ENCODE data around the gene CDC45. TPM values are rescaled to one million over a fixed set of nuclear protein-coding genes. Genes with fewer than 3 reads are reported as not detected.

The CDC45 gene
- total RNA-seq, 4 donors from 2014 or later, result 0.34 TPM; not detected in 3

- no peak for TF ChIP-seq CTCF (IDR thresholded peaks at IDR 0.05; ENCODE audit: low read depth)
Measured at GRCh38 chr22:19566279-19567156, 86.8 kb downstream of the CDC45 start.

GRCh38 chr22:19567157-19568009, 87.7 kb downstream of the CDC45 start:
- no peak for TF ChIP-seq CTCF (IDR thresholded peaks at IDR 0.05; ENCODE audit: low read depth)

- TF ChIP-seq CTCF (IDR thresholded peaks at IDR 0.05; ENCODE audit: low read depth), result no peak
Measured at GRCh38 chr22:19568337-19569275, 88.9 kb downstream of the CDC45 start.

- no peak for TF ChIP-seq CTCF (IDR thresholded peaks at IDR 0.05; ENCODE audit: low read depth)
Measured at GRCh38 chr22:19569276-19569640, 89.5 kb downstream of the CDC45 start.

GRCh38 chr22:19569976-19570375, 90.3 kb downstream of the CDC45 start:
- TF ChIP-seq CTCF (IDR thresholded peaks at IDR 0.05; ENCODE audit: low read depth), result no peak

Other genes starting within 250 kb of the CDC45 start
- 10 to 100 TPM in 3 of 4 donors, 1 to 10 TPM in 1; 7.3 to 23.2 (median 16.5) TPM for gene CLTCL1, start 188.2 kb upstream of the CDC45 start, total RNA-seq
- 10 to 100 TPM; 14.8 to 23.0 (median 17.2) TPM for gene HIRA, start 48.2 kb upstream of the CDC45 start, total RNA-seq
- 10 to 100 TPM; 21.8 to 28.8 (median 25.5) TPM for gene MRPL40, start 47.4 kb upstream of the CDC45 start, total RNA-seq
- 10 to 100 TPM; 45.4 to 81.8 (median 62.3) TPM for gene C22orf39, start 32.2 kb upstream of the CDC45 start, total RNA-seq
- 10 to 100 TPM; 33.9 to 43.6 (median 35.4) TPM for gene UFD1, start 727 bp upstream of the CDC45 start, total RNA-seq
- gene CLDN5, start 44.5 kb downstream of the CDC45 start, total RNA-seq, result 100 to 1,000 TPM in 3 of 4 donors, 10 to 100 TPM in 1; 66.3 to 362 (median 129) TPM
- gene SEPTIN5, start 234.6 kb downstream of the CDC45 start, total RNA-seq, result 1 to 10 TPM; 4.1 to 8.3 (median 5.9) TPM
- 1 to 10 TPM in 2 of 4 donors, under 1 TPM in 1, not detected in 1; 0.34 to 2.8 (median 1.5) TPM for gene GP1BB, start 243.6 kb downstream of the CDC45 start, total RNA-seq